ENCODE results near the gene VIL1. TPM values are rescaled to one million over a fixed set of nuclear protein-coding genes. Genes with fewer than 3 reads are reported as not detected.

VIL1 gene
- total and polyA plus RNA-seq, 2 donors (not counting 1 experiment from before 2014, with no cell fraction given) = not detected

- no peaks in the 10 kb centered on the region for H4K20me1 ChIP-seq (ENCODE audit: control insufficient read depth, extremely low read depth, insufficient read depth, low read length)
- H3K9ac ChIP-seq (ENCODE audit: insufficient read depth, low read length) = no peak overlapping the region
- no peak for DNase-seq (ENCODE audit: low read depth in 2 of 2)
- no peaks in the 10 kb centered on the region for H3K9me3 ChIP-seq (ENCODE audit: control insufficient read depth, insufficient read depth, low read depth, low read length)
- no peaks in the 10 kb centered on the region for H3K36me3 ChIP-seq (ENCODE audit: control insufficient read depth, insufficient read depth, low read length)
- no peaks in the 10 kb centered on the region for H3K4me1 ChIP-seq (ENCODE audit: control insufficient read depth, extremely low read depth, insufficient read depth, low read length)
- no peak for TF ChIP-seq EZH2 (IDR thresholded peaks at IDR 0.05; ENCODE audit: low read length, missing control alignments)
- TF ChIP-seq CTCF (conservative IDR thresholded peaks at IDR 0.05 in 1 of 2, IDR thresholded peaks at IDR 0.05 in 1 of 2; ENCODE audit: low read depth in 1 of 2, low read length in 2 of 2) = no peak
- no peak overlapping the region for H3K4me2 ChIP-seq (ENCODE audit: extremely low read depth, insufficient read depth, low read length)
- H3K4me3 ChIP-seq (replicated peaks in 1 of 4; ENCODE audit: control extremely low read depth in 1 of 4, insufficient read depth in 1 of 4, low read depth in 3 of 4, low read length in 4 of 4) = no peak overlapping the region
- no peak overlapping the region for H2AFZ ChIP-seq (ENCODE audit: low read length)
- no peaks in the 10 kb centered on the region for H3K79me2 ChIP-seq (ENCODE audit: control insufficient read depth, insufficient read depth, low read length)
- H3K27ac ChIP-seq (ENCODE audit: insufficient read depth, low read length) = no peak overlapping the region
- H3K27me3 ChIP-seq (ENCODE audit: control insufficient read depth, insufficient read depth, low read length) = peaks cover 5% of the 10 kb centered on the region
Observed at GRCh38 chr2:218418321-218418716, 604 bp upstream of the VIL1 start.

GRCh38 chr2:218419630-218420216 is 800 bp downstream of the VIL1 start:
- Histone ChIP-seq H3K4me3 (replicated peaks in 1 of 4; ENCODE audit: control extremely low read depth in 1 of 4, insufficient read depth in 1 of 4, low read depth in 3 of 4, low read length in 4 of 4) (no peak overlapping the region), H3K9ac (ENCODE audit: insufficient read depth, low read length) (no peak overlapping the region), H3K9me3 (ENCODE audit: control insufficient read depth, insufficient read depth, low read depth, low read length) (no peaks in the 10 kb centered on the region), H4K20me1 (ENCODE audit: control insufficient read depth, extremely low read depth, insufficient read depth, low read length) (no peaks in the 10 kb centered on the region), H3K4me1 (ENCODE audit: control insufficient read depth, extremely low read depth, insufficient read depth, low read length) (no peaks in the 10 kb centered on the region), H3K79me2 (ENCODE audit: control insufficient read depth, insufficient read depth, low read length) (no peaks in the 10 kb centered on the region), H3K36me3 (ENCODE audit: control insufficient read depth, insufficient read depth, low read length) (no peaks in the 10 kb centered on the region), H3K4me2 (ENCODE audit: extremely low read depth, insufficient read depth, low read length) (no peak overlapping the region), H3K27ac (ENCODE audit: insufficient read depth, low read length) (no peak overlapping the region), H3K27me3 (ENCODE audit: control insufficient read depth, insufficient read depth, low read length) (peaks cover 5% of the 10 kb centered on the region), H2AFZ (ENCODE audit: low read length) (no peak overlapping the region)
- no peak for DNase-seq (ENCODE audit: low read depth in 2 of 2)
- TF ChIP-seq EZH2 (IDR thresholded peaks at IDR 0.05; ENCODE audit: low read length, missing control alignments) (no peak), CTCF (conservative IDR thresholded peaks at IDR 0.05 in 1 of 2, IDR thresholded peaks at IDR 0.05 in 1 of 2; ENCODE audit: low read depth in 1 of 2, low read length in 2 of 2) (no peak)

GRCh38 chr2:218421027-218421426 is 2.1 kb downstream of the VIL1 start:
- no peak for DNase-seq (ENCODE audit: low read depth in 2 of 2)
- TF ChIP-seq CTCF (conservative IDR thresholded peaks at IDR 0.05 in 1 of 2, IDR thresholded peaks at IDR 0.05 in 1 of 2; ENCODE audit: low read depth in 1 of 2, low read length in 2 of 2) = no peak
- no peak for TF ChIP-seq EZH2 (IDR thresholded peaks at IDR 0.05; ENCODE audit: low read length, missing control alignments)
- Histone ChIP-seq H3K9me3 (ENCODE audit: control insufficient read depth, insufficient read depth, low read depth, low read length) (no peaks in the 10 kb centered on the region), H3K27me3 (ENCODE audit: control insufficient read depth, insufficient read depth, low read length) (peaks cover 5% of the 10 kb centered on the region), H3K79me2 (ENCODE audit: control insufficient read depth, insufficient read depth, low read length) (no peaks in the 10 kb centered on the region), H3K4me2 (ENCODE audit: extremely low read depth, insufficient read depth, low read length) (no peak overlapping the region), H3K36me3 (ENCODE audit: control insufficient read depth, insufficient read depth, low read length) (no peaks in the 10 kb centered on the region), H3K27ac (ENCODE audit: insufficient read depth, low read length) (no peak overlapping the region), H4K20me1 (ENCODE audit: control insufficient read depth, extremely low read depth, insufficient read depth, low read length) (no peaks in the 10 kb centered on the region), H3K9ac (ENCODE audit: insufficient read depth, low read length) (no peak overlapping the region), H2AFZ (ENCODE audit: low read length) (no peak overlapping the region), H3K4me1 (ENCODE audit: control insufficient read depth, extremely low read depth, insufficient read depth, low read length) (no peaks in the 10 kb centered on the region), H3K4me3 (replicated peaks in 1 of 4; ENCODE audit: control extremely low read depth in 1 of 4, insufficient read depth in 1 of 4, low read depth in 3 of 4, low read length in 4 of 4) (no peak overlapping the region)
